NOMO-1 treated with DMSO at 0.1 percent for 48 hours (cell line): ENCODE data around the gene GARIN1A.
"Not testable (repeated sequence)": the region's sequence is repeated elsewhere in the genome, so short reads cannot be mapped to it uniquely, and the experiment has no call there.

Experiments
- DNase-seq: peaks from one replicate; lab custom pipeline; 2025; ENCODE audit not compliant: unreplicated experiment; lab: John Stamatoyannopoulos, UW

The GARIN1A gene

DNA sequence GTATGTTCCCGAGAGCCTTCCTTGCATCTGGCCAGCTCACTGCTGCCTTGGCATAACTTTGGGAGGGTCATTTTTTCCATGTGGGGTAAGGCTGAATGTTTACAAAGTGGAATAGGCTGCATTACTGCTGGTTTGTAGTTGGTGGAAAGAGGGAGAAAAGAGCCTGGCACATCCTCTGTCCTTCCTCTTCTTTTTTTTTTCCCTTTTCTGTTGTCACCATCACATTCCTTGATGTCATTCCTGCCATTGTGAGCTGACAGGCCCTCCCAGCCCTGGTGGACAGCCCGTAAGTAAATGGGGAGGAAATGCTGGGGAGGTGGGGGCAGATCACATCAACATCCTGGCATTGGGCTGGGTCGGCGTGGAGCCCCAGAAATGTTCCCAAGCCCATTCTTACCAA lies at the start of gene GARIN1A:
TSS of gene GARIN1A (plus strand) at position 301 of the 400 bp plus-strand sequence. CDS start 106 bp downstream, outside the sequence.
- DNase-seq: no peak

DNA sequence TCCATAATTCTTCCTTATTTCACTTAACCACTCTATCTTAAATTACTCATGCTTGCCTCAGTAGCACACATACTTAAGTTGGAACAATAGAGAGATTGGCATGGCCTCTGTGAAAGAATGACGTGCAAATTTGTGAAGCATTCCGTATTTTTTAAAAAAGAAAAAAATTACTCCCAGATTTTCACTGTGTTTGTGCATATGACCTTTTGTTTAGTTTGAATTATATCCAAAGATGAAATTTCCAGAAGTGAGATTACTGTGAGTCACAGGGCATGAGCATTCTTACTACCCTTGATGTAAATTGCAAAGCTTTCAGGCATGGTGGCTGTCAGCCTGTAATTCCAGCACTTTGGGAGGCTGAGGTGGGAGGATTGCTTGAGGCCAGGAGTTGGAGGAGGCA lies 45.0 kb upstream of the GARIN1A start:
- DNase-seq: not testable (repeated sequence)

DNA sequence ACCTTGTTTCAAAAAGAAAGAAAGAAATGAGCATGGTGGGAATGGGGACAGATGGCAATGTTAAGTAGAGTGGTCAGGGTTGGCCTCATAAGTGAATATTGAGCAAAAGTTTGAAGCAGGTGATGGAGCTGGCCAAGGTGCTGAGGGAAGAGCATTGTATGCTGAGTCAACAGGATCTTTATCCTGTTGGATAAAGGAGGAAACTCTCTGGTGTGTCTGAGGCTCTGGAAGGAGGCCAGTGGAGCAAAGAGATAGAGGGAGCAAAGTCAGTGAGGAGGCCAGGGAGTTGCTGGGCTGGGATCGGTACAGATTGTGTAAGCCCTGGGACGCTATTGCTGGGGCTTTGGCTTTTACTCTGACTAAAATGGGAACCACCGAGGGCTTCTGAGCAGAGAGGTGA lies 38.2 kb upstream of the GARIN1A start:
- not testable (repeated sequence) for DNase-seq

DNA sequence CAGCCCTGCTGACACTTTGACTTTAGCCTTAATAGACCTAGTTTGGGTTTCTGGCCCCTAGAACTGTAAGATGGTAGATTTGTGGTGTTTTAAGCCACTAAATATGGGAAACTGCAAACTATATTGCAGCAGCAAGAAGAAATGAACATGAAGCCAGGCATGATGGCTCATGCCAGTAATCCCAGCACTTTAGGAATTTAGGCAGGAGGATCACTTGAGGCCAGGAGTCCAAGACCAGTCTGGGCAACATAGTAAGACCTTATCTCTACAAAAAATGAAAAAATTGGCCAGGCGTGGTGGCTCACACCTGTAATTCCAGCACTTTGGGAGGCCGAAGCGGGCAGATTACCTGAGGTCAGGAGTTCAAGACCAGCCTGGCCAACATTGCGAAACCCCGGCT lies 26.9 kb upstream of the GARIN1A start:
- not testable (repeated sequence) for DNase-seq

DNA sequence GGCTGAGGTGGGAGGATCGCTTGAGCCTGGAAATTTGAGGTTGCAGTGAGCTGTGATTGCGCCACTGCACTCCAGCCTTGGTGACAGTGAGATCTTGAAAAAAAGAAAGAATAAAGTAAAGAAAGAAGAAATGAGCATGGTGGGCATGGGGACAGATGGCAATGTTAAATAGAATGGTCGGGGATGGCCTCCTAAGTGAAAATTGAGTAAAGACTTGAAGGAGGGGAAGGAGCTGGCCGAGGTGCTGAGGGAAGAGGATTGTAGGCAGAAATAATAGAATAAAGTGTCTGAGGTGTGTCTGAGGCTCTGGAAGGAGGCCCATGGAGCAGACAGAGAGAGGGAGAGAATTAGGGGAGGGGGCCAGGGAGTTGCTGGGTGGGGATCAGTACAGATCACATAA lies 26.2 kb upstream of the GARIN1A start:
- DNase-seq: not testable (repeated sequence)

DNA sequence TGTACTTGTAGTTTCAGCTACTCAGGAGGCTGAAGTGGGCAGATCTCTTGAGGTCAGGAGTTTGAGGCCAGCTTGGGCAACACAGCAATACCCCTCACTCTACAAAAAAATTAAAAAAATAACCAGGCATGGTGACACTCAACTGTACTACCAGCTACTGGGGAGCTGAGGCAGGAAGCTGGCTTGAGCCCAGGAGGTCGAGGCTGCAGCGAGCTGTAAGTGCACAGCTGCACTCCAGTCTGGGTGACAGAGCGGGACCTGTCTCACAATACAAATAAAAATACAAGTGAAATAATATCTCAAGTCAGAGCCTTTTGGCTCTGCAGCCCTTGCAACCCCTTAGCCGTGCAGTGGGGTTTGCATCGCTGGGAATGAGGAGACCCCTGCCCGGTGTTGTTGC lies 25.2 kb upstream of the GARIN1A start:
- not testable (repeated sequence) for DNase-seq

DNA sequence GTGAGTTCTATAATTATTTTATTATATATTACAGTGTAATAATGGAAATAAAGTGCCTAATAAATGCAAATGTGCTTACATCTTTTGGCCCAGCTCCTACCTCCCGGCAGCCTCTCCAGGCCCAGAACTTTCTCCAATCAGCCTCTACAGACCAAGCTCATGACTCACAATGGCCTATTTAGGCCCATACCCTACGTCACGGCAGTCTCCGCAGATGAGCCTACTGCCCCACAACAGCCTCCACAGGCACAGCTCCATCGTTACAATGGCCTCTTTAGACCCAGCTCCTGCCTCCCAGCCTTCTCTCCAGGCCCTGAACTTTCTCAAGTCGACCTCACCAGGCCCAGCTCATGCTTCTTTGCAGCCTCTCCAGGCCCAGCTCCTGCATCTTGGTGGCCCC lies 21.0 kb upstream of the GARIN1A start:
- not testable (repeated sequence) for DNase-seq

DNA sequence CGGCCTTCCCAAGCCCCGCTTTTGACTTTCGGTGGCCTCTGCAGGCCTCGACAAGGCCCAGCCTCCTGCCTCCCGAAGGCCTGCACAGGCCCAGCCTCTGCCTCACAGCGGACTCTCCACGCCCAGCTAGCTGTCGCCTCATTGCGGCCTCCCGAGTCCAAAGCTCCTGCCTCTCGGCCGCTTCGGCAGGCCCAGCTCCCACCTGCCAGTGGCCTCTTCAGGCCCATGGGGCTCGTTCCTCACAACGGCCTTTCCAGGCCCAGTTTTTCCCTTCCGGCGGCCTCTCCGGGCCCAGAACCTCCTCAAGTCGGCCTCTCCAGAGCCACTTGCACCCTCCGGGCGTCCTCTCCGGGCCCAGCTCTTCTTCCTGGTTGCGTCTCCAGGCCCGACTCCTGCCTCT lies 19.5 kb upstream of the GARIN1A start:
- not testable (repeated sequence) for DNase-seq

DNA sequence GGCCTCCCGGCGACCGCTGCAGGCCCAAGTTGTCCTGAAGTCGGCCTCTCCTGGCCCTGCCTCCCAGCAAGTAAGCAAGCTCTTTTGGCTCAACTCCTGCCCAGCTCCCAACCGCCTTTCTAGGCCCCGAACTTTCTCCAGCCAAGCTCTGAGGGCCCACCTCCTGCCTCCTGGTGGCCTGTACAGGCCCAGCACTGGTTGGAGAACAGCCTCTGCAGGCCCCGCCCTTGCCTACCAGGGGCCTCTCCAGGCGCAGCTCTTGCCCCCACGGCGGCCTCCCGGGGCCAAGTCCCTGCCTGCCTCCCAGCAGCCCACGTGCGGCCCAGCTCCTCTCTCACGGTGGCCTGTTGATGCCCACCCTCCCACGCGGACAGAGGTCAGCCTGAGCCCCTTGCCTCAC lies 18.9 kb upstream of the GARIN1A start:
- DNase-seq: not testable (repeated sequence)

DNA sequence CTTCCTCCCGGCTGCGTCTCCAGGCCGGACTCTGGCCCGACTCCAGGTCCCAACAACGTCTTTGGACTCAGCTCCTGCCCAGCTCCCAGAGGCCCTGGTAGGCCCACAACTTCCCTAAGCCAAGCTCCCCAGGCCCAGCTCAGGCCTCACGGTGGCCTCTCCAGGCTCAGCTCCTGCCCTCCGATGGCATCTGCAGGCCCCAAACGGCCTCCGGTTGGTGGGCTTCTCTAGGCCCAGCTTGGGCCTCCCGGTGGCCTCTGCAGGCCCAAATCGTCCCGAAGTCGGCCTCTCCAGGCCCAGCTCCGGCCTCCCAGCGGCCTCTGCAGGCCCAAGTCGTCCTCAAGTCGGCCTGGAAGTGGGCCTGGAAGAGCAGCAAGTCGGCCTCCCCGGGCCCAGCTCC lies 18.0 kb upstream of the GARIN1A start:
- not testable (repeated sequence) for DNase-seq

DNA sequence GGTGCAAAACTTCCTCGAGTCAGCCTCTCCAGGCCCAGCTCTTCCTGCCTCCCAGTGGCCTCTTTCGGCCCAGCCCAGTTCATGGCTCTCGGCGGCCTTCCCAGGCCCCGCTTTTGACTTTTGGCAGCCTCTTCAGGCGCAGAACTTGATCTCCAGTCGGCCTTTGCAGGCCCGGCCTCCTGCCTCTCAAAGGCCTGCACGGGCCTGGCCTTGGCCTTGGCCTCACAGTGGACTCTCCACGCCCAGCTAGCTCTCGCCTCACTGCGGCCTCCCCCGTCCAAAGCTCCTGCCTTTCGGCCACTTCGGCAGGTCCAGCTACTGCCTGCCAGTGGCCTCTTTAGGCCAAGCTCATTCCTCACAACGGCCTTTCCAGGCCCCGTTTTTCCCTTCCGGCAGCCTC lies 17.6 kb upstream of the GARIN1A start:
- DNase-seq: not testable (repeated sequence)

DNA sequence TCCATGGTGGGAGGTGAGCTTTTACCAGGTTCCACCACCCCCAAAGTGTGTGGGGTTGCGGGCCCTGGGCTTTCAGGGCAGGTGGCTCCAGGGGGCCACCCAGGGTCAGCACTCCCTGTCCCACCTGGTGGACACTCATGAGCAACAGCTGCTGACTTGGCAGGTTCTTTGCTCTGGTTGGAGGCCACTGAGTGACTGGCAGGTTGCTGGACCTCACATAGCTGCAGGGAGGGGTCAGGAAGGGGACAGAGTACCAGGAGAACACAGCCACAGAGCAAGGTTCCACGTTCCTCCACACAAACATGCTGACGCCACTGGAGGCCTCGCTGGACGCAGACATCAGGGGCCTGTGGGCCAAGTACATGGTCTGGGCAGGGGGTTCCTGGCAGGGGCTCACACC lies 13.7 kb upstream of the GARIN1A start:
- DNase-seq: not testable (repeated sequence)

DNA sequence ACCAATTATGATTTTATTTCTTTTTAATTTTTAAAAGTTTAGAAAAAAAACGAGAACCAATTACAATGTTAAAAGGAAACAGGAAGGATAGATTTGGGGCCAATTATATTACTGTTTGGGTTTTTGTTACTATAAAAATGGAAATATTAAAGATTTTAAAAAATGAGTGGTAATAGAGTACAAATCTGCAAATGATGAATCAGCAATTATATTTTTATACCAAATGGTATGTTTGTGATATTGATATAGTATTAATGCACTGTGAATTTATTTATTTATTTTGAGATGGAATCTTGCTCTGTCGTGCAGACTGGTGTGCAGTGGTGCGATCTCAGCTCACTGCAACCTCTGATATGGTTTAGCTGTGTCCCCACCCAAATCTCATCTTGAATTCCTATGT lies 11.5 kb upstream of the GARIN1A start:
- no peak for DNase-seq

DNA sequence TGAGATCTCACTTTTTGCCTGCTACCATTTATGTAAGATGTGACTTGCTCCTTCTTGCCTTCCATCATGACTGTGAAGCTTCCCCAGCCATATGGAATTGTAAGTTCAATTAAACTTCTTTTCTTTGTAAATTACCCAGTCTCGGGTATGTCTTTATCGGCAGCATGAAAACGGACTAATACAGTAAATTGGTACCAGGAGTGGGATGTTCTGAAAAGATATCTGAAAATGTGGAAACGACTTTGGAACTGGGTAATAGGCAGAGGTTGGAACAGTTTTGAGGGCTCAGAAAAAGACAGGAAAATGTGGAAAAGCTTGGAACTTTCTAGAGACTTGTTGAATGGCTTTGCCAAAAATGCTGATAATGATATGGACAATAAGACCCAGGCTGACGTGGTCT lies 10.6 kb upstream of the GARIN1A start:
- DNase-seq: no peak

DNA sequence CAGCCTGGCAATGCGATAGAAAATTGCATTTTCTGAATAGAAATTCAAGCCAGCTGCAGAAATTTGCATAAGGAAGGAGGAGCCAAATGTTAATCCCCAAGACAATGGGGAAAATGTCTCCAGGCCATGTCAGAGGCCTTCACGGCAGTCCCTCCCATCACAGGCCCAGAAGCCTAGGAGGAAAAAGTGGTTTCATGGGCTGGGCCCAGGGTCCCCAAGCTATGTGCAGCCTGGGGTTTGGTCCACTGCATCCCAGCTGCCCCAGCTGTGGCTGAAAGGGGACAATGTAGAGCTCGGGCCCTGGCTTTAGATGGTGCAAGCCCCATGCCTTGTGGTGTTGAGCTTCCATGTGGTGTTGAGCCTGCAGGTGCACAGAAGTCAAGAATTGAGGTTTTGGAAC lies 10.0 kb upstream of the GARIN1A start:
- DNase-seq: no peak

DNA sequence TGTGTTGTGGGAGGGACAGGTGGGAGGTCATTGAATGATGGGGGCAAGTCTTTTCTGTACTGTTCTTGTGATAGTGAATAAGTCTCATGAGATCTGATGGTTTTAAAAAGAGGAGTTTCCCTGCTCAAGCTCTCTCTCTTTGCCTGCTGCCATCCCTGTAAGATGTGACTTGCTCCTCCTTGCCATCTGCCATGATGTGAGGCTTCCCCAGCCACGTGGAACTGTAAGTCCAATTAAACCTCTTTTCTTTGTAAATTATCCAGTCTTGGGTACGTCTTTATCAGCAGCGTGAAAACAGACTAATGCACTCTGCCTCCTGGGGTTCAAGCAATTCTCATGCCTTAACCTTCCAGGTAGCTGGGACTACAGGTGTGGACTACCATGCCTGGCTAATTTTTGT lies 8.9 kb upstream of the GARIN1A start:
- not testable (repeated sequence) for DNase-seq

DNA sequence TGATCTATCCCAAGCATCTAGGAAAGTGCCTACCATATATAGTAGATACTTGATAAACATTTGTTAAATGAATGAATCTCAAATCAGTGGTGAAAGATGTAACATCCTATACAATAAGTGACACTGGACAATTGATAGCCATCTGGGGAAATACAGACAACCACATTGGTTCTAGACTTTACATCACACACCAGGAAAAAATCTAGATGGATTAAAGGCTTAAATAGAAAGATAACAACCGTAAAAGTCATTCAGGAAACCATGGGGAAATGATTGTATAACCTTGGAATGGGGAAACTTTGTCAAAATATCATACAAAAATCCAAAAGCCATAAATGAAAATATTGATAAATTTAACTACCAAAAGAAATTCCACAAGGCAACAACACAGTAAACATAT lies 7.0 kb upstream of the GARIN1A start:
- DNase-seq: no peak

DNA sequence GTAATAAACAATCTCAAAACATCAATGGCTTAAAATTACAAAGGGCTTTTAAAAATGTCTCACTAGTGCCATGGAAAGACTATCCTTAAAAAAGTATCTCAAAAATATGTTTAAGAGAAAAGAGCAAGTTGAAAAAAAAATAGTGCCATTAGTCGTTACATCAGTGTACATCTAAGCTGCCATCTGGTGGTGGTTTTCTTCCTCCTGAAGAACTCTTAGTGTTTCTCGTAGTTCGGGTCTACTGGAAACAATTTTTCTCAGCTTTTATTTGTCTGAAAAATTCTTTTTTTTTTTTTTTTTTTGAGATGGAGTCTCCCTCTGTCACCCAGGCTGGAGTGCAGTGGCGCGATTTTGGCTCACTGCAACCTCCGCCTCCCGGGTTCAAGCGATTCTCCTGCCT lies 5.9 kb upstream of the GARIN1A start:
- DNase-seq: no peak

DNA sequence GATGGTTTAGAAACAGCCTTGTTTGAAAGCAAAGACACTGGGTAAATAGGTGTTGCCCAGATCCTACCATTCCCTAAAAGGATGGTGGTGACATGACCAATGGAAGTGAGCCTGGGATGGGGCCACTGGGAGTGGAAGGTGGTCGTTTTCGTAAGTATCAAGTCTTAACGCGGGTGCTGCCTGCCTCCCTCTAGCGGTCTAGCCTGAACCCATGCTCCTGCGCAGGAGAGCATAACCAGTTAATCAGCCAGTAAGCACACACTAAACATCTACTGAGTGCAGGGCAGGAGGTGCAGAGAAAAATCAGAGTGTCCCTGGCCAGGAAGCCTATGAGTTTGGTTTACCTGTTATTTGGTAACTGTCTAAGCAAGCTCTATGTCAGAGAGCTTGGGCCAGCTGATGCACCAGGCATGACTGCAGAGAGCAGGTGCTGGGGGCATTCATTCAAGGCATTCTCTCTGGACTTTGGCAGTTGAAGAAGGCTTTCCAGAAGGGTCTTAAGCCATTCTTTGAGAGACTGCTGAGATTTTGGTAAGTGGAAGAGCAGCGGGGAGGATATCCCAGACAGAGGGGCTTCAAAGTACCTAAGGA lies 930 bp downstream of the GARIN1A start:
- no peak for DNase-seq

DNA sequence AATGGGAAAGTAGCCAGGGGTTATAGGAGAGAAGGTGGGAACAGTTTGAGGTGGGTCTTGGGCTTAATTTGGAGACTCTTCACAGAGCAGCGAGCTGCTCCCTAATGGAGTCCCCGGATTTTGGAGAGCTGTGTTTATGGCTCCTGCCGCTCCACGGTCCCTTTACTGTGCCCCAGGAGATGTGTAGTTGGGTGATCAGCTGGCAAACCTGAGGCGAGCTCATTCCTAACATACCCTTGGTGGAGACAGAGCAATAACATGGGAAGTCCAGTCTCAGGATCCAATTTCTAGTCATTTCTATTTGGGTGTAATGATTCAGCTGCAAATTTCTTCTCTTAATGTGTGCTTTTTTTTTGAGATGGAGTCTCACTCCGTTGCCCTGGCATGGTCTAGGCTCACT lies 1.5 kb downstream of the GARIN1A start:
- no peak for DNase-seq

DNA sequence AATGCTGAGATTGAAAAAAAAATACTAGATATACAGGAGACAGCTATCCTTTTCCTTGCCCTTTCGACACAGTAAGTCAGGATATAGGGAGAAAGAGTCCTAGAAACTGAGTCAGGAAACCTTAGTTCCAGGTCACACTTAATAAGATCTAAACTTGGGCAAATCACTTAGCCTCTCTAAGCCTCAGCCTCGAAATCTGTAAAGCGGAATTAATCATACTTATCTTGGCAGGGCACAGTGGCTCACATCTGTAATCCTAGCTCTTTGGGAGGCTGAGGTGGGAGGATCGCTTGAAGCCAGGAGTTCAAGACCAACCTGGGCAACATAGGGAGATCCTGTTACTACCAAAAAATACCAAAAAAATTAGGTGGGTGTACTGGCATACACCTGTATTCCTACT lies 4.6 kb downstream of the GARIN1A start:
- DNase-seq: no peak

DNA sequence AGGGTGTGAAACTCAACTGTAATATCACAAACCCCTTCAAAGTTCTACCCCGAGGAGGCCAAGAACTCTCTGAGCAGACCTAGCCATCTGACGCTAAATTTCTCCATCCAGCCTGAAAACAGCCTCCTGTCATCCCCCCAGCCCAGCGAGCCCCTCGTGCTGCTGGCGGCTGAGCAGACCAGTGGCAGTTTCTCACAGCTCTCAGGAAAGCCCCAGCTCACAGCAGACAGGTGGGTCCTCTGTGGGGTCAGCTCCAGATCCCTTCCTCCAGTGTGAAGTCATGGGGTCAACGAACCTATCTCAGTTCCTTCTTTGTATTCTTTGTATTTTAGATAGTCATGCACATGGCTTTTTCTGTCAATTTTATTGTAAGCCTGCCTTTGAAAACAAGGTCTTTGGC lies 7.8 kb downstream of the GARIN1A start:
- no peak for DNase-seq

DNA sequence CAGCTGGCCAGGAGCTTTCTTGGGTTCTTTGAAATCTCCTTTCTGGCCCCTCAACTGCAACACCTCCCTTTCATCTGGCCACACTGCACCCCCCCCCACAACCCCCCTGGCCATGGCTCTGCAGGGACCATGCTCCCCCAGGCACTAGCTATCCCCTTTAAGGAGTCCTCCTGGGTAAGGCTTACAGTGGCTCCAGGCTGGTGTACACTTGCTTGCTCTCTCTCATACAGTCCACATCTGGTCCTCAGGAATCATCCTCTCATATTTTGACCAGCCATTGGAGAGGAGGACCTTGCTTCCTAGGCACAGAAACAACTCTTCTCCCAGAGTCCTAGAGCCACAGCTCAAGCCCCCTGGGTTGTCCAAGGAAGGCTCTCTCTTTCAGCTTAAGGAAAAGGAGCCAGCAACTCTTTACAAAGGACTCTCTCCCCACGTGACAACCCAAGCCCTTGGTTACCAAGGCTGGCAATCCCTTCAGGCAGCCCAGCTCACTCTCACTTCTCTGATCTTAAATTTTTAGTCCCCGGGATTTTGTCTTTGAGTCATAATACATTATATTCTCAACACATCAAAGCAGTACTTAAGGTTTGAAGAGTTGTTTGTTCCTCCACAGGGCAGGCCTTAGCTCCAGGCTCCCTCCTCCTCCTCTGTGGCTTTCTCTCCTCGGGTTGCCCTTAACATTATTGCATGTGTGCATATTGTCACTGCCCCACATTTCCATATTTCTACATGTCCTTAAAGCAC lies 9.9 kb downstream of the GARIN1A start:
- DNase-seq: no peak
